OCI-LY3 (cell line): ENCODE measurements around the gene SMIM38.

Experiments used
- H2AFZ ChIP-seq: fragments of 200-600, 300-600 bp; shearing (Covaris generic); 2 replicates; pipeline ENCODE4 v1.6.0; 2014; ENCODE audit warnings: antibody characterized with exemption, low read depth, low read length
- H3K27ac ChIP-seq: fragments of 200-600, 300-600 bp; sonication (generic); 2 replicates; pipeline ENCODE4 v1.5.1; 2014; ENCODE audit warnings: mild to moderate bottlenecking, low read length, moderate library complexity, mixed read lengths
- H3K27me3 ChIP-seq: fragments of 200-600, 300-600 bp; sonication (generic); 2 replicates; pipeline ENCODE4 v1.6.1; 2014; ENCODE audit warnings: low read depth, low read length, mixed read lengths
- H3K36me3 ChIP-seq: fragments of 200-600, 300-600 bp; sonication (generic); replicated peaks from 2 replicates; pipeline ENCODE3; 2014; ENCODE audit warnings: low read depth, low read length, mixed read lengths
- H3K4me1 ChIP-seq: fragments of 300-600, 200-600 bp; sonication (generic); 2 replicates; pipeline ENCODE4 v1.6.1; 2014; ENCODE audit warnings: low read length, mixed read lengths
- H3K4me2 ChIP-seq: fragments of 200-600, 300-600 bp; sonication (generic); 2 replicates; pipeline ENCODE4 v1.6.1; 2014; ENCODE audit warnings: low read length, mixed read lengths
- H3K4me3 ChIP-seq: fragments of 300-600, 200-600 bp; sonication (generic); 2 replicates; pipeline ENCODE4 v1.5.1; 2014; ENCODE audit warnings: antibody characterized with exemption, mild to moderate bottlenecking, low read length, moderate library complexity
- H3K79me2 ChIP-seq: fragments of 300-600, 200-600 bp; shearing (Covaris generic); 2 replicates; pipeline ENCODE4 v1.6.1; 2014; ENCODE audit warnings: mild to moderate bottlenecking, low read length, mixed read lengths
- H3K9ac ChIP-seq: fragments of 300-600, 200-600 bp; shearing (Covaris generic); 2 replicates; pipeline ENCODE4 v1.6.0; 2014; ENCODE audit warnings: mild to moderate bottlenecking, low read length, moderate library complexity
- H3K9me3 ChIP-seq: fragments of 200-600, 300-600 bp; shearing (Covaris generic); 2 replicates; pipeline ENCODE4 v1.6.1; 2014; ENCODE audit warnings: low read length, mixed read lengths; ENCODE audit not compliant: insufficient read depth
- H4K20me1 ChIP-seq: fragments of 200-600, 300-600 bp; sonication (generic); 2 replicates; pipeline ENCODE4 v1.6.1; 2016; ENCODE audit warnings: low read length, mixed read lengths; ENCODE audit not compliant: insufficient read depth
- CTCF ChIP-seq: fragments of 200-600, 300-600 bp; sonication (generic); IDR thresholded peaks from 2 replicates; pipeline ENCODE4 v1.5.1; 2014; ENCODE audit warnings: antibody characterized with exemption, low read length, low read depth
- EZH2phosphoT487 ChIP-seq: fragments of 200-600 bp; shearing (Covaris generic); IDR thresholded peaks from 2 replicates; pipeline ENCODE4 v1.6.1; 2018; ENCODE audit warnings: antibody characterized with exemption, mixed run types, low read depth

The SMIM38 gene

GRCh38 chr11:69172674-69173073 is 16.9 kb downstream of the SMIM38 start:
- Histone ChIP-seq H4K20me1 (no peaks in the 10 kb centered on the region), H3K27ac (no peak overlapping the region), H2AFZ (no peak overlapping the region), H3K9ac (no peak overlapping the region), H3K4me3 (no peak overlapping the region), H3K79me2 (no peaks in the 10 kb centered on the region), H3K36me3 (peaks cover 7% of the 10 kb centered on the region), H3K27me3 (no peaks in the 10 kb centered on the region), H3K9me3 (peaks cover 4% of the 10 kb centered on the region; the same call in 1 of the 2 replicates), H3K4me2 (no peak overlapping the region), H3K4me1 (peaks cover 12% of the 10 kb centered on the region)
- TF ChIP-seq EZH2phosphoT487 (no peak), CTCF (no peak)

DNA sequence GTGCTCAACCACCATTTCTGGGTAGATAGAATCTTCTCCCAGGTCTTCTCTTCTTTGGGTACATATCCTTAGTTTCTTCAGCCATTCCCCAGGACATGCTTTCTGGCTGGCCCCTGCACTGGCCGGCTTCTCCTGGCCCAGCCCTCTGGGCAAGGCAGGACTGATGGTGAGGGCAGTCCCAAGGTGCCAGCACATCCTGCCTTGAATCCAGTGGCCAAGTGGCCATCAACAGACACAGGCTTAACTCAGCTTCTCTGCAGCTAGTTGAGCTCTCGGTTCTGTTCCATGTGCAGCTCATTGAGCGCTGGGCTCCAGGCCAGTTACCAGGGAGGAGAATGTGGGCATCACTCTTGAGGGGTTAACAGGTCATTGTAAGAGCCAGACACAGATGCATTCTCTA is 17.6 kb downstream of the SMIM38 start:
- H3K9me3 ChIP-seq, result peaks cover 4% of the 10 kb centered on the region; the same call in 1 of the 2 replicates
- H3K27ac ChIP-seq, result no peak overlapping the region
- no peak overlapping the region for H3K9ac ChIP-seq
- H3K4me1 ChIP-seq, result peaks cover 6% of the 10 kb centered on the region; the same call in 1 of the 2 replicates
- no peaks in the 10 kb centered on the region for H3K27me3 ChIP-seq
- no peaks in the 10 kb centered on the region for H3K79me2 ChIP-seq
- no peak overlapping the region for H3K4me2 ChIP-seq
- no peak for TF ChIP-seq CTCF
- TF ChIP-seq EZH2phosphoT487, result no peak
- H3K4me3 ChIP-seq, result no peak overlapping the region
- H4K20me1 ChIP-seq, result no peaks in the 10 kb centered on the region
- peaks cover 7% of the 10 kb centered on the region for H3K36me3 ChIP-seq
- H2AFZ ChIP-seq, result no peak overlapping the region

DNA sequence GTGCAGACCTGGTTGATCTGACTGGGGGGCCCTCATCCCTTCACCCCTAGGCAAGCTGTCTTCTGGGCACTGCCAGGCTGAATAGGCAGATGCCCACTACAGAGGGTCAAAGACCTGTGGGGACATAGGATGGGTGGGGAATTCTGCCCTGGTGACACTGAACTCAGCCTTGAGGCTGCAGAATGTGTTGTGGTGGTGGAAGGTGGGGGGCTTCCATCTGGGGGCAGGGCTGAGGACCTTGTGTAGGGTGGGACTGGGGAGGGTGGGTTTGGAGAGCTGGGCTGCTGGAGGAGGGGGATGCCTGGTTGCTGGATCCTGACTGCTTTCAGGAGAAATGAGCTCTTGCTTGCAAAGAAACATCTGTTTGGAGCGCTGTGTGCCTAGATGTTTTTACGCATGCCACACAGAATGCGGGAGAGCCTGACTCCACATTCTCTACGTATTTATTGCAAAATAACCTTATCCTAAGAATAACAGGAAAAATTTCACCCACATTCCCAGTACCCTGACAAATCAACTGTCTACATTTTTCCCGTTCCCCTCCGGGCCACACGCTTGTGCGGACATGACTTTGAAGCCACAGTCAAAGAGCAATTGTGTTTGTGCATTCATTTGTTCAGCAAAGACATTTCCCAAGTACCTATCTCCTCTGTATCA is 18.3 kb downstream of the SMIM38 start:
- Histone ChIP-seq H3K36me3 (peaks cover 7% of the 10 kb centered on the region), H3K4me1 (peaks cover 5% of the 10 kb centered on the region; the same call in 1 of the 2 replicates), H3K4me3 (no peak overlapping the region), H3K27ac (no peak overlapping the region), H3K79me2 (no peaks in the 10 kb centered on the region), H2AFZ (no peak overlapping the region), H3K9ac (no peak overlapping the region), H4K20me1 (no peaks in the 10 kb centered on the region), H3K27me3 (no peaks in the 10 kb centered on the region), H3K9me3 (peaks cover 4% of the 10 kb centered on the region; the same call in 1 of the 2 replicates), H3K4me2 (no peak overlapping the region)
- TF ChIP-seq CTCF (no peak), EZH2phosphoT487 (no peak)

DNA sequence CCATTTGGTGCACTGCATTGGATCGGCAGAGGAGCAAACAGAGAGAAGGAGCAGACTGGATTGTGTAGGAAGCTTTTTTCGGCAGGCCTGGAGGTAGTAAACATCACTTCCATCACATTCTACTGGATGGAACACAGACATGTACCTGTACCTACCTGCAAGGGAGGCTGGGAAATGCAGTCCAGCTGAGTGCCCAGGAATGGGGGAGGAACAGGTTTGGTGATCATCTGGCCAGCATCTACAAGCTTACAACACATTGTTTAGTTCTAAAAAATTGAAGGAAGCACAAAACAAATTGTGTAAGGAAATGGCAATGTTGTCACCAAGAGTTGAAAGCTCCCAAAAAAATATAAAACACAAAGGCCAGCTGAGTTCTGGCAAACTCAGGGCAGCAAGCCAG is 19.1 kb downstream of the SMIM38 start:
- Histone ChIP-seq H4K20me1 (no peaks in the 10 kb centered on the region), H3K9me3 (no peaks in the 10 kb centered on the region), H3K9ac (no peak overlapping the region), H3K27me3 (no peaks in the 10 kb centered on the region), H3K27ac (no peak overlapping the region), H3K4me2 (no peak overlapping the region), H3K79me2 (no peaks in the 10 kb centered on the region), H3K4me3 (no peak overlapping the region), H3K4me1 (peaks cover 5% of the 10 kb centered on the region; the same call in 1 of the 2 replicates), H2AFZ (no peak overlapping the region), H3K36me3 (peaks cover 7% of the 10 kb centered on the region)
- no peak for TF ChIP-seq CTCF
- TF ChIP-seq EZH2phosphoT487, result no peak
